Colonic mucosa (tissue), 4 donors: Measurements from ENCODE around the gene ANTXR1. TPM values are rescaled to one million over a fixed set of nuclear protein-coding genes. Genes with fewer than 3 reads are reported as not detected.

Experiments used
- DNase-seq: peaks from one replicate; pipeline ENCODE4 v3.0.0-alpha.2; 2020
- H3K27ac ChIP-seq: fragments of 200-600 bp; one replicate; pipeline ENCODE4 v1.8.0; 2021
- H3K27me3 ChIP-seq: fragments of 200-600 bp; one replicate; pipeline ENCODE4 v1.8.0; 2021
- H3K36me3 ChIP-seq: fragments of 200-600 bp; one replicate; pipeline ENCODE4 v1.8.0; 2021
- H3K4me1 ChIP-seq: fragments of 200-600 bp; one replicate; pipeline ENCODE4 v1.8.0; 2021; ENCODE audit warnings: mild to moderate bottlenecking
- H3K4me3 ChIP-seq: fragments of 200-600 bp; one replicate; pipeline ENCODE4 v1.8.0; 2021
- H3K9ac ChIP-seq, 2 donors: one replicate each; pipeline ENCODE4 v1.7.0; 2013; ENCODE audit warnings: control low read depth in 2 of 2, low read depth in 2 of 2, low read length in 2 of 2
- H3K9me3 ChIP-seq: fragments of 200-600 bp; one replicate; pipeline ENCODE4 v1.8.0; 2021
- intact Hi-C: fragments of 100-400 bp; cut with DNase I; formaldehyde crosslinking; loops from one replicate; pipeline ENCODE4 v1.14.1; 2022
- total RNA-seq, 2 donors: library from RNA; stranded (reverse); fragmentation: NEBNext Ultra II Directional in 1 of 2; extraction: Animal tissue kit (Norgen Biotek cat#: 25700) in 1 of 2; gene quantifications; one replicate each; pipeline ENCODE4 v1.2.1, GENCODE V29; 2021
- TF ChIP-seq, protein P1 (sequence below): fragments of 200-600 bp; IDR thresholded peaks from one replicate; pipeline ENCODE4 v1.8.0; 2022; ENCODE audit warnings: antibody characterized with exemption, mild to moderate bottlenecking
- donor health status: healthy.
- donor health status: DM: no; HTN: no; CAD: no.
- donor health status: DM: no; HTN: no; CAD: no.

Gene ANTXR1
- total RNA-seq, 2 donors from 2014 or later = 8.1 to 17.0 TPM

DNA sequence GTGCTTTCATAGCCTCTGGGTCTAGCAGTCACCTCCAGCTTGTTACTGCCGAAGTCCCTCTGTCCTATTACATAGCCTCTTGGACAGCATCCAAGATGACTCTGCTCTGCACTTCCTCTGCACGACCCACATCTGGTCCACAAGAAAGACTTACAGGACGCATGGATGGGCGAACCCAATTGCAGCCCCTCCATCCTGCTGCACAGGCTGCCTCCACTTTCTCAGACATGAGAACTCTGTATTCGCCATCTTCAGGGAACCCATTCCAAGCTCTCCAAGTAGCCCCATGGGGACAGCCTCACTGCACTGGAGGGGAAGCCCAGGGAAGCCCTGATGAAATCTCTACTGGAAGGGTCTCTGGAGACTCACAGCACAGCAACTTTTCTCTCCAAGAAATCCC is 201.9 kb downstream of the ANTXR1 start:
- intact Hi-C loops = no loop called here
- no peak overlapping the region for H3K4me3 ChIP-seq
- no peaks in the 10 kb centered on the region for H3K9me3 ChIP-seq
- no peaks in the 10 kb centered on the region for H3K27me3 ChIP-seq
- H3K36me3 ChIP-seq = no peaks in the 10 kb centered on the region
- no peak overlapping the region for H3K27ac ChIP-seq
- TF ChIP-seq, protein P1, sequence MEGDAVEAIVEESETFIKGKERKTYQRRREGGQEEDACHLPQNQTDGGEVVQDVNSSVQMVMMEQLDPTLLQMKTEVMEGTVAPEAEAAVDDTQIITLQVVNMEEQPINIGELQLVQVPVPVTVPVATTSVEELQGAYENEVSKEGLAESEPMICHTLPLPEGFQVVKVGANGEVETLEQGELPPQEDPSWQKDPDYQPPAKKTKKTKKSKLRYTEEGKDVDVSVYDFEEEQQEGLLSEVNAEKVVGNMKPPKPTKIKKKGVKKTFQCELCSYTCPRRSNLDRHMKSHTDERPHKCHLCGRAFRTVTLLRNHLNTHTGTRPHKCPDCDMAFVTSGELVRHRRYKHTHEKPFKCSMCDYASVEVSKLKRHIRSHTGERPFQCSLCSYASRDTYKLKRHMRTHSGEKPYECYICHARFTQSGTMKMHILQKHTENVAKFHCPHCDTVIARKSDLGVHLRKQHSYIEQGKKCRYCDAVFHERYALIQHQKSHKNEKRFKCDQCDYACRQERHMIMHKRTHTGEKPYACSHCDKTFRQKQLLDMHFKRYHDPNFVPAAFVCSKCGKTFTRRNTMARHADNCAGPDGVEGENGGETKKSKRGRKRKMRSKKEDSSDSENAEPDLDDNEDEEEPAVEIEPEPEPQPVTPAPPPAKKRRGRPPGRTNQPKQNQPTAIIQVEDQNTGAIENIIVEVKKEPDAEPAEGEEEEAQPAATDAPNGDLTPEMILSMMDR = no peak
- no peak for DNase-seq
- peak overlapping the region in 1 of 2 donors; percentile 4 for H3K9ac ChIP-seq
- H3K4me1 ChIP-seq = no peaks in the 10 kb centered on the region

DNA sequence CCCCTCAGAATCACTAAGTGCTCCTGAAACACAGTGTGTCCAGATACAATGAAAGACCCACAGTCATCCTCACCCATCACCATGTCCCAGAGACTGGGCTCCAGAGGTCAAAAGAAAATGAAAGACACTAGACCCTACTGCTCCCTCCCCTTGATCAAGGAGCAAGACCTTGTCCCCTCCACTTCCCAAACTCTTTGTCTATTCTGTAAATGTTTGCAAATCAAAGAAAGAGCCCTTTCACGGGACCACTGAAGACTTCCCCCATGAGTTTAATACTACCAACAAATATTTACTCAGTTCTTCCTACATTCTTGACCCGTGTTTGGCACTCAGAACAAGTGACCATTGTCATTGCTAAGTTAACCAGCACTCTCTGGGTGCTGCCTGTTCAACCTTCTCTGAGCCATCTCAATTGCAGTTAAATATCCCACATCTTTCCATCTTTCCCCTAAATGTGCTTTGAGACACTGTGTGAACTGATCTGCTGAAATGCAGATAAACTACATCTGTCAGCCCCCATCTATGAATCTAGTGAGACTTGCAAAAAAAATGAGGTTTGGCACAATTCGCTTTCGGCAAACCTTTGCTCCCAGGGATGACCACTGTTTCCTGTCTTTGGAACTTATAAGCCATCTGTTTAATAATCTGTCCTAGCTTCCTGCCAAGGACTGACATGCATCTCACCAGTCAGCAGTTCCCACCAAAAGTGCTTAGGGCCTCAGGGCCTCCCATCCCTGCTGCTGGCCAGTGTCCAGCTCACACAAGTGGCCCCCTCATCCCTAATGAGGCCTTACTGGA is 203.8 kb downstream of the ANTXR1 start:
- H3K4me3 ChIP-seq = no peak overlapping the region
- TF ChIP-seq, protein P1 = no peak
- intact Hi-C loops = no loop called here
- no peaks in the 10 kb centered on the region for H3K27me3 ChIP-seq
- no peak for DNase-seq
- H3K36me3 ChIP-seq = no peaks in the 10 kb centered on the region
- peak overlapping the region in 1 of 2 donors; percentile 18 for H3K9ac ChIP-seq
- H3K4me1 ChIP-seq = no peaks in the 10 kb centered on the region
- H3K27ac ChIP-seq = no peak overlapping the region
- H3K9me3 ChIP-seq = no peaks in the 10 kb centered on the region

DNA sequence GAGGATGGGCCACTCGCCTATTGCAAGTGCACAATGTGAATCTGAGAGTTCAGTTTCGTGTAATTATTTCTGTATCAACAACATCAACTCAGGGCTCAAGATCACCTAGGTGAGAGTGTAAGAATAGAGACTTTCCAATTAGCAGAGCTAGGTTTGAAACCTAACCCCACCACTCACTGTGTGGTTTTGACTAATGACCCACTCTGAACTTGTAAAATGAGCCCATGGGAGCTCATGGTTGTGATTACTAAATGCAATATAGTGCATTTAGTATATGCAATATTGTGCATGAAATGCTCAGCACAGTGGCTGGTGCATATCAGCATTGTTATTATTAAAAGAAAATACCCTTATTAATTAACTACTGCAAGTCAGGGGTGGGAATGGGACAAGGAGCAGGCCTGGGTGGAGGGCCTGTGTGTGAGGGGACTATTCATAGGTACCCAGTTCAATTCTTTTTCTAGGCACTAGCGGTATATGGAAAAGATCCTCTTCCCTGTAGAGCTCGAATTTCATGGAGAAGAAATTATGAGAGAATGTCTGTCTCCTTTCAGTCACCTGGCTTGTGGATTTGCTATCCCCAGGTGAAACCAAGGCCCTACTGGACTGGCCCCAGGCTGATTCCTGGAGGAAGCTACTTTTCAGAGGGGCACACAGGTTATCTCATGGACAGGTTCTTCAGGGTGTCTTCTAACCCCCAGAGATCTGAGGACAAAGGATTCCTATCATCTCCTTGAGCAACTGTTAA is 204.5 kb downstream of the ANTXR1 start:
- no peak overlapping the region for H3K27ac ChIP-seq

DNA sequence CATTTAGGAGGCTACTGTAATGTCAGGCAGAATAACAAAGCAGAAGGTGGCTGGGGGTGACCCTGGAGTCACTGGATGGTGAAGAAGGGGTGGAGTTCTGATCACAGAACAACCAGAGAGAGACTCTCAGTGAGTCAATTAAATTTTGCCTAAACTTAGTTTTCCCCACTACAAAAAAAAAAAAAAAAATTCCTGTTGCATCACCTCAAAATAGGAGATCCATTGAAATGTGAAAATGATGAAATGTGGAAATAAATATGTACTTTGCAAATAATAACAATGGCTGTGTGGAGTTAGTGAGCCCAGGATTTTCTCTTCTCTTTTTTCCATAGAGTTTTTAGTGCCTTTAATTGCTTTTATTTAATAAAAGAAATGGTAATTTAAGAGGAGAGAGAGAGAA is 208.5 kb downstream of the ANTXR1 start:
- no peaks in the 10 kb centered on the region for H3K9me3 ChIP-seq
- H3K9ac ChIP-seq = no peak overlapping the region
- no peak overlapping the region for H3K4me3 ChIP-seq
- DNase-seq = no peak
- H3K27ac ChIP-seq = no peak overlapping the region
- H3K4me1 ChIP-seq = peaks cover 5% of the 10 kb centered on the region
- H3K36me3 ChIP-seq = no peaks in the 10 kb centered on the region
- intact Hi-C loops = no loop called here
- H3K27me3 ChIP-seq = no peaks in the 10 kb centered on the region
- TF ChIP-seq, protein P1 = no peak

More for the DNA sequence above, 204.5 kb downstream of the ANTXR1 start:
- Histone ChIP-seq H3K9me3 (no peaks in the 10 kb centered on the region), H3K9ac (no peak overlapping the region), H3K27me3 (no peaks in the 10 kb centered on the region), H3K4me1 (no peaks in the 10 kb centered on the region), H3K4me3 (no peak overlapping the region), H3K36me3 (no peaks in the 10 kb centered on the region)
- DNase-seq = no peak
- intact Hi-C loops = no loop called here
- TF ChIP-seq, protein P1 = no peak

DNA sequence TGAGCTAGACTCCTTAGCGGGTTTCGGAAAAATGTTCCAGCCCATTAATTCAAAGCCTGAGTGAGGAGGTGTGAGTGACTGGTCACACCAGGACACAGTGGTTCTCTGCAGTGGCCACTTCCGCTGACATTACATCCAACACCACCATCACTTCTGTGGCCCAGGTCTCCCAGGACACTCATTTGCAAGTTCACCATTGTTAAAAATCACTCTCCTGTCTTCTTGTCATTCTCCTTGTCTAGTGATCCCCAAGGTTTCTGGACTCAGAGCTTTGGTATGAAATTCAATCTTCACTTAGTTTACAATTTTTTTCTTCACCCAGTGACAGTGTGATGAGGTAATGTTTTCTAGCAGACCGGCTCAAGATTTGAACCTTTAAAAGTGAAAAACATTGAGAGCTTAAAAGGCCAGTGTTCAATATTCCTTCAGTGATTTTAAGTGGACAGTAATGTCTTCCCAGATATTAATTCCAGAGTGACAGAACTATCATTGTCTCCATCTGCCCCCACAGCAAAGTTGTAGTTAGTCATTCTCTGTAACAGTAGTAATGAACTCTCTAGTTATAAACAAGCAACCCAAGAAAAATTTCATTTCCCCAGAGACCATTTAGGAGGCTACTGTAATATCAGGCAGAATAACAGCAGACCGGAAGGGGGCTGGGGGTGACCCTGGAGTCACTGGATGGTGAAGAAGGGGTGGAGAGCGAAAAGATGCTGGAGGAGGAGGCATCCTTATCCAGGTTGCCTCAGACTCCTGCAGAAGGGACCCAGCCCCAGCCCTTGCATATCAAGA is 209.2 kb downstream of the ANTXR1 start:
- no peaks in the 10 kb centered on the region for H3K36me3 ChIP-seq
- peaks cover 5% of the 10 kb centered on the region for H3K4me1 ChIP-seq
- intact Hi-C loops = no loop called here
- H3K27ac ChIP-seq = peak overlapping the region; percentile 37
- no peak overlapping the region for H3K4me3 ChIP-seq
- no peak overlapping the region for H3K9ac ChIP-seq
- H3K27me3 ChIP-seq = no peaks in the 10 kb centered on the region
- H3K9me3 ChIP-seq = no peaks in the 10 kb centered on the region
- DNase-seq = no peak
- TF ChIP-seq, protein P1 = no peak
